Thyroid gland (tissue), 4 donors: Measurements from ENCODE around the gene DRD2. TPM values are rescaled to one million over a fixed set of nuclear protein-coding genes. Genes with fewer than 3 reads are reported as not detected.

Experiments used
- DNase-seq, 2 donors: peaks; one replicate each; pipeline ENCODE4 v3.0.0-alpha.2; 2019
- H3K27ac ChIP-seq, 3 donors: fragments of 200-600 bp; sonication (generic); 1 replicate in 2 of 3; 2 replicates in 1 of 3; pipeline ENCODE4 v1.5.1; 2016 to 2019; ENCODE audit warnings: mild to moderate bottlenecking in 1 of 3, moderate library complexity in 1 of 3
- H3K27me3 ChIP-seq: fragments of 200-600 bp; sonication (generic); one replicate; pipeline ENCODE4 v1.5.1; 2019
- H3K36me3 ChIP-seq, 2 donors: fragments of 200-600 bp; sonication (generic); one replicate each; pipeline ENCODE4 v1.5.1; 2016 to 2019
- H3K4me1 ChIP-seq, 2 donors: fragments of 200-600 bp; sonication (generic); one replicate each; pipeline ENCODE4 v1.5.1; 2017 to 2019
- H3K4me3 ChIP-seq, 3 donors: fragments of 200-600 bp; sonication (generic); replicated peaks in 1 of 3; 1 replicate in 2 of 3; 2 replicates in 1 of 3; pipeline ENCODE4 v1.5.1; 2016; ENCODE audit warnings: mild to moderate bottlenecking in 1 of 3
- H3K9me3 ChIP-seq: fragments of 200-600 bp; sonication (generic); one replicate; pipeline ENCODE4 v1.5.1; 2017
- POLR2A ChIP-seq, 2 donors: fragments of 450-650 bp; IDR thresholded peaks; one replicate each; pipeline ENCODE4 v1.6.1; 2017; ENCODE audit warnings: antibody characterized with exemption in 2 of 2, mild to moderate bottlenecking in 2 of 2, moderate library complexity in 1 of 2
- WGBS, 2 donors: methylation state at CpG; one replicate each; pipeline ENCODE4 v1.1.5; 2017; 5-methylcytosine and 5-hydroxymethylcytosine counted together
- intact Hi-C: fragments of 100-400 bp; cut with DNase I; formaldehyde crosslinking; loops from one replicate; pipeline ENCODE4 v1.15.1; 2023
- total RNA-seq, 4 donors: library from RNA; depleted of rRNA; stranded (reverse); fragments of >200 nt; gene quantifications; one replicate each; pipeline ENCODE4 v1.2.3, GENCODE V29; 2016
- TF ChIP-seq, protein P1 (sequence below), 6 experiments: fragments of 200-600 bp in 3 of 6; fragments of 450-650 bp in 3 of 6; sonication (generic) in 3 of 6; IDR thresholded peaks; one replicate each; pipeline ENCODE4 v1.5.1; 2016 to 2019; ENCODE audit warnings: antibody characterized with exemption in 6 of 6, mild to moderate bottlenecking in 2 of 6, inconsistent platforms in 1 of 6, moderate library complexity in 1 of 6

Gene DRD2
- total RNA-seq, 4 donors from 2014 or later: 0.20 TPM; not detected in 3

DNA sequence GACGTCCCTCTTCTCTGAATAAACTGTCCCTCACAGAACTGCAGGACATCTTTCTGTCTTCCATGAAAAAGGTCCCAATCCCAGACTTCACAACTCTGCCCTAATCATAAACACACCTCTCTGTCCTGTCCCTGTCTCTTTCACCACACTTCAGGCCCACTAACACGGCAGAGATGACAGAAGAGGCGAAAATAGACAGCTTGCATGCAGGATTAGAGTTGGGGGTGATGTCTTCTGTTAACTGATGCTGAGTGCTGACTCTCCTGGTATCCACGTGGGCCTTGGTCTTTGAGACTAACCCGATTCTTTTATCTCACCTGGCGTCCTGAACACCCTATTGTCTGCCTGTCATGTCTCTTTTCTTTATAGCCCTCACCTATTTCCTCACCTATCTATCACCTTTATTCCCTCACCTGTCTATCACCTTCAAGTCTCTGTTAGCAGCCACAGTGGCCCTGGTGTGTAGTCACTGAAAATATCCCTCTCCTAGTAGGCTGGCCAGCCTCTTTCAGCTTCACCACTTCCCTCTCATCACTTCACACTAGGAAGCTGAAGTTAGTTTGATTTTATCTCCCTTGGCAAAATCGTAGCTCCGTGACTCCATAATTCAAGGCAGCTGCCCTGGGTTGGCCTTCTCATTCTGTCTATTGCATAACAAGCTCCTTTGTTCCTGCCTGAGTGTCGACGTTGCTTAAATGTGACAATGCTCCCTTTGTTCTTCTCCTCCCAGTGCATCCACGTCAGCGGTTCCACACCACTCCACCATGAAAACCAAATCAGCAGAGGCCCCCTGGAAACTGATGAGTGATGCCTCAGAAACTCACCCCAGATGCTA, 30.6 kb upstream of the DRD2 start:
- no peak for TF ChIP-seq POLR2A (IDR thresholded peaks at IDR 0.05)
- TF ChIP-seq, protein P1, sequence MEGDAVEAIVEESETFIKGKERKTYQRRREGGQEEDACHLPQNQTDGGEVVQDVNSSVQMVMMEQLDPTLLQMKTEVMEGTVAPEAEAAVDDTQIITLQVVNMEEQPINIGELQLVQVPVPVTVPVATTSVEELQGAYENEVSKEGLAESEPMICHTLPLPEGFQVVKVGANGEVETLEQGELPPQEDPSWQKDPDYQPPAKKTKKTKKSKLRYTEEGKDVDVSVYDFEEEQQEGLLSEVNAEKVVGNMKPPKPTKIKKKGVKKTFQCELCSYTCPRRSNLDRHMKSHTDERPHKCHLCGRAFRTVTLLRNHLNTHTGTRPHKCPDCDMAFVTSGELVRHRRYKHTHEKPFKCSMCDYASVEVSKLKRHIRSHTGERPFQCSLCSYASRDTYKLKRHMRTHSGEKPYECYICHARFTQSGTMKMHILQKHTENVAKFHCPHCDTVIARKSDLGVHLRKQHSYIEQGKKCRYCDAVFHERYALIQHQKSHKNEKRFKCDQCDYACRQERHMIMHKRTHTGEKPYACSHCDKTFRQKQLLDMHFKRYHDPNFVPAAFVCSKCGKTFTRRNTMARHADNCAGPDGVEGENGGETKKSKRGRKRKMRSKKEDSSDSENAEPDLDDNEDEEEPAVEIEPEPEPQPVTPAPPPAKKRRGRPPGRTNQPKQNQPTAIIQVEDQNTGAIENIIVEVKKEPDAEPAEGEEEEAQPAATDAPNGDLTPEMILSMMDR (IDR thresholded peaks at IDR 0.05): no peak
- H3K9me3 ChIP-seq: no peaks in the 10 kb centered on the region
- DNase-seq: no peak
- H3K36me3 ChIP-seq: no peaks in the 10 kb centered on the region
- no peaks in the 10 kb centered on the region for H3K27me3 ChIP-seq
- no peak overlapping the region for H3K27ac ChIP-seq
- H3K4me3 ChIP-seq: no peak overlapping the region
- 40 to 41% methylated on average over 12 of the region's 12 CpGs for WGBS, 2 donors
- H3K4me1 ChIP-seq: no peaks in the 10 kb centered on the region
- intact Hi-C loops: no loop called here

- intact Hi-C loops: no loop called here
- TF ChIP-seq, protein P1 (IDR thresholded peaks at IDR 0.05): no peak
- TF ChIP-seq POLR2A (IDR thresholded peaks at IDR 0.05): no peak
- Histone ChIP-seq H3K27ac (no peak overlapping the region), H3K4me1 (no peaks in the 10 kb centered on the region), H3K4me3 (no peak overlapping the region), H3K9me3 (no peaks in the 10 kb centered on the region), H3K36me3 (no peaks in the 10 kb centered on the region), H3K27me3 (no peaks in the 10 kb centered on the region)
- WGBS, 2 donors: 78 to 83% methylated on average over 3 of the region's 3 CpGs
- no peak for DNase-seq
Measured at GRCh38 chr11:113505046-113505445, 29.8 kb upstream of the DRD2 start.

DNA sequence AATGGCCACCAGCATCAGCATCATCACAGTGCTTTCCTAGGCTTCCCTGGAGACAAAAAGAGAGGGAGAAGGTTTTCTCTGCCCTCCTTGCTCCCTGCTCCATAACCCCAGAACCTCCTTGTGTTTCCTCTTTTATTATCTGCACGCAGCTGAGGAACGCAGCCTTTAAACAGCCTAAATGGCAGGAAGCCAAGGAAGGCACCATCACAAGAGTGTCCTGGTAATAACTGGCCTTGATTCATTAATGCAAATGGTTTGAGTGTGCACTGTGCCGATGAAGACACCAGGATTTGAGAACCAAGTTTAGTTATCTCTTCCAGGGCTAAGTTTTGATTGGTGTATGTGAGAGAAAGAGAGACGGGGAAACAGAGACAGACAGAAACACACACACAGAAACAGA, 29.4 kb upstream of the DRD2 start:
- no peaks in the 10 kb centered on the region for H3K27me3 ChIP-seq
- no peak overlapping the region for H3K4me3 ChIP-seq
- TF ChIP-seq, protein P1 (IDR thresholded peaks at IDR 0.05): no peak
- no peak for TF ChIP-seq POLR2A (IDR thresholded peaks at IDR 0.05)
- H3K4me1 ChIP-seq: no peaks in the 10 kb centered on the region
- intact Hi-C loops: no loop called here
- DNase-seq: no peak
- no peaks in the 10 kb centered on the region for H3K9me3 ChIP-seq
- no peak overlapping the region for H3K27ac ChIP-seq
- H3K36me3 ChIP-seq: no peaks in the 10 kb centered on the region
- WGBS, 2 donors: 73 to 80% methylated on average over 4 of the region's 4 CpGs

DNA sequence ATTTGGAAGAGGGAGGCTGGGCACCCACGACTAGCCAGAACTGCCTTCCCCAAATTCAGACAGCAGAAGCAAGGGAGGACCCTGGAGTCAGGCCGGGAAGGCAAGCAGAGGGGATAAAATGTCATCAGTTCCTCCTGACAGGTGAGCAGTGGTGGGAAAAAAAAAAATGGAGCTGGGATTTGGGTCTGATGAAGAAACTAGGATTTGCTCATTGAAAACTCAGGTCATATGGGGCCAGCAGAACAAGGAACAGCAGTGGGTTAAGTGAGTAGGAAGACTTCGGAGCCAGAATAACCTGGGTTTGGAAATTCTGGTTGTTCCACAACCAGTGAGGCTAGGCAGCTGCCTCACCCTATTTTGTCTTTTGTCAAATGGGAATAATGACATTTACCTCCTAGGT, 28.9 kb upstream of the DRD2 start:
- no peaks in the 10 kb centered on the region for H3K4me1 ChIP-seq

More for the DNA sequence above, 28.9 kb upstream of the DRD2 start:
- 82% methylated on average over 3 of the region's 3 CpGs for WGBS, 2 donors
- no peaks in the 10 kb centered on the region for H3K36me3 ChIP-seq
- intact Hi-C loops: no loop called here
- no peaks in the 10 kb centered on the region for H3K9me3 ChIP-seq
- TF ChIP-seq POLR2A (IDR thresholded peaks at IDR 0.05): no peak
- TF ChIP-seq, protein P1 (IDR thresholded peaks at IDR 0.05): no peak
- no peak overlapping the region for H3K4me3 ChIP-seq
- H3K27me3 ChIP-seq: no peaks in the 10 kb centered on the region
- DNase-seq: no peak
- H3K27ac ChIP-seq: no peak overlapping the region
